ENCODE measurements around the gene MOSPD3. TPM values are rescaled to one million over a fixed set of nuclear protein-coding genes. Genes with fewer than 3 reads are reported as not detected.

MOSPD3 gene
- total and polyA plus RNA-seq, 2 of the 13 experiments (the other 11 are each of a cell fraction or from before 2014, with no cell fraction given) = 7.6 to 8.8 TPM

DNA sequence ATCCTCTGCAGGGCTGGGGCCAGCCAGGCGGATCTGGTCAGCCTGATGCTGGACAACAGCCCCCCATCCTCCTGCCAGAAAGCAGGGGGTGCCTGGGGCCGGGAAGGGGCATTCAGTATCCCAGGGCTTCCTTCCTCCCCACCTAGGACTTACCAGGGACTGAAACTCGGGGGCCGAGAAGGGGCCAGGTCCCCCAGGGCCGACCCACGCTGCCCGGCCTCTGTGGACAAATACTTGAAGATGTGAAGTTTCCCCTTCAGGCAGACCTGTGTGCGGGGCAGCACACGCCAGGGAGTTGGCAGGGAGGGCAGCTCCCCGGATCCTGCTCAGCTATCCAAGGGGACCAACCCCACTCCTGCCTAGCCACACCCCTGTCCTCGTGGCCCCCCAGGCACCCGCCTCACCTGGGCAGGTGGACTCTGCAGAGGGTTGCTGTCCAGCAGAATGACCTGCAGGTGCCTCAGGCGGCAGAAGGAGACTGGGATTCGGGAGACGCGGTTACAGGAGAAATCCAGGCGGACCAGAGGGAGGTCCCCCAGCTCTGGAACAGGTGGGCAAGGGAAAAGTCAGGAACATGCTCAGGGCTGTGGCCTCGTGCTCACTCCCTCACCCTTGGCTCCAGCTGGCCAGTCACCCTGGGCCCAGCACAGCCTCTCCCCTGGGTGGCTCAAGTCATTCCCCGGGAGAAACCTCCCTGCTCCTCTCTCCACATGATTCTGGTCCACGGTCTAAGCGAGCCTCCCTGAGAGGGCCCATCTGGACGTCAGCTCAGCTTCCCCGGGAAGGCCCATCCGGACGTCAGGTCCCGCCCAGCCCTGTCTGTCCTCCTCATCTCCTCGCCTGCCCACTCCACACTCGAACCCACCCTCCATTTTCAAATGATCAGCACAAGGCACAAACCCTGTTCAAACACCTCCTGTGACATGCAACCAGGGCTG is 33.8 kb upstream of the MOSPD3 start:
- H3K79me2 ChIP-seq (ENCODE audit: insufficient read depth, low read length) = no peaks in the 10 kb centered on the region
- H3K4me3 ChIP-seq (replicated peaks in 1 of 3; ENCODE audit: insufficient read depth in 1 of 3, low read depth in 2 of 3, low read length in 3 of 3) = no peak overlapping the region
- intact Hi-C loops (cut with micrococcal nuclease; ENCODE audit: unreplicated experiment) (no loop called here), in situ Hi-C loops (cut with HindIII; ENCODE audit: extremely low pct_ligation_motif_present, low pct_unique_long_range_greater_than_20kb) (no loop called here)
- no peak overlapping the region for H3K9ac ChIP-seq (ENCODE audit: insufficient read depth, low read depth, low read length)
- CTCF ChIA-PET (ENCODE audit: low intra/inter-chr PET ratio, low total read pairs) = no interaction called here
- H3K4me2 ChIP-seq (ENCODE audit: low read depth, low read length) = no peak overlapping the region
- WGBS (ENCODE audit: low lambda C conversion rate) = 94% methylated on average over 21 of the region's 28 CpGs
- no peaks in the 10 kb centered on the region for H3K9me3 ChIP-seq (ENCODE audit: low read length)
- TF ChIP-seq RBFOX2 (IDR thresholded peaks at IDR 0.05; ENCODE audit: low read depth, low read length) (peak; percentile 27; the same call in 1 of the 2 replicates), POLR2G (IDR thresholded peaks at IDR 0.05; ENCODE audit: low read depth, low read length) (peak; percentile 19; the same call in 1 of the 2 replicates), POLR2A (IDR thresholded peaks at IDR 0.05; ENCODE audit: insufficient read depth in 1 of 2, low read depth in 2 of 2, low read length in 2 of 2) (peak in 1 of 2 experiments; percentile 17; a peak in 1 of 4 replicates), AGO1 (IDR thresholded peaks at IDR 0.05; ENCODE audit: low read depth, low read length, poor library complexity, severe bottlenecking) (peak; percentile 93), MXD4 (CRISPR knock-in tag; IDR thresholded peaks at IDR 0.05) (no peak), AGO2 (optimal IDR thresholded peaks at IDR 0.05; ENCODE audit: low read depth, low read length) (peak; percentile 89), FOXP1 (IDR thresholded peaks at IDR 0.05) (no peak), FOXP1 (CRISPR knock-in tag; IDR thresholded peaks at IDR 0.05) (no peak)
- H3K4me1 ChIP-seq (ENCODE audit: insufficient read depth, low read length) = peaks cover 1% of the 10 kb centered on the region; the same call in 1 of the 2 replicates
- no peak for ATAC-seq
- POLR2A ChIA-PET = interaction anchor here (2.1 kb wide), 1 partner anchor 8 kb away, joined by 6 read pairs; the partner anchor contains the start of genes FBXO24 and LRCH4
- DNase-seq (ENCODE audit: low spot score) = no peak
- no peaks in the 10 kb centered on the region for H3K27me3 ChIP-seq (ENCODE audit: control insufficient read depth in 1 of 2, insufficient read depth in 2 of 2, low read length in 2 of 2)
- no TSS peak for BruUV-seq (replicated peaks)
- no peak overlapping the region for H2AFZ ChIP-seq (ENCODE audit: low read length)
- peaks cover 15 to 33% of the 10 kb centered on the region in 2 experiments; a peak in 4 of 5 replicates for H3K36me3 ChIP-seq (replicated peaks in 1 of 2; ENCODE audit: control insufficient read depth in 1 of 2, insufficient read depth in 2 of 2, low read length in 2 of 2)
- H4K20me1 ChIP-seq (ENCODE audit: insufficient read depth, low read length) = no peaks in the 10 kb centered on the region
- no peak for FAIRE-seq
- no peak overlapping the region for H3K27ac ChIP-seq (ENCODE audit: extremely low read length, insufficient read depth, low read length)
